Stimulated activated CD4-positive, alpha-beta T cell treated with anti-CD3 and anti-CD28 coated beads, Interleukin-12 subunit alpha, Interleukin-12 subunit beta, amount 100 ng/mL, for 24 hours (primary cell): ENCODE data around the gene ATP11A.

Source experiments
- DNase-seq, 2 experiments: peaks; one replicate each; pipeline ENCODE4 v3.0.0-alpha.2; 2020; ENCODE audit warnings: low read depth in 2 of 2

ATP11A gene

DNA sequence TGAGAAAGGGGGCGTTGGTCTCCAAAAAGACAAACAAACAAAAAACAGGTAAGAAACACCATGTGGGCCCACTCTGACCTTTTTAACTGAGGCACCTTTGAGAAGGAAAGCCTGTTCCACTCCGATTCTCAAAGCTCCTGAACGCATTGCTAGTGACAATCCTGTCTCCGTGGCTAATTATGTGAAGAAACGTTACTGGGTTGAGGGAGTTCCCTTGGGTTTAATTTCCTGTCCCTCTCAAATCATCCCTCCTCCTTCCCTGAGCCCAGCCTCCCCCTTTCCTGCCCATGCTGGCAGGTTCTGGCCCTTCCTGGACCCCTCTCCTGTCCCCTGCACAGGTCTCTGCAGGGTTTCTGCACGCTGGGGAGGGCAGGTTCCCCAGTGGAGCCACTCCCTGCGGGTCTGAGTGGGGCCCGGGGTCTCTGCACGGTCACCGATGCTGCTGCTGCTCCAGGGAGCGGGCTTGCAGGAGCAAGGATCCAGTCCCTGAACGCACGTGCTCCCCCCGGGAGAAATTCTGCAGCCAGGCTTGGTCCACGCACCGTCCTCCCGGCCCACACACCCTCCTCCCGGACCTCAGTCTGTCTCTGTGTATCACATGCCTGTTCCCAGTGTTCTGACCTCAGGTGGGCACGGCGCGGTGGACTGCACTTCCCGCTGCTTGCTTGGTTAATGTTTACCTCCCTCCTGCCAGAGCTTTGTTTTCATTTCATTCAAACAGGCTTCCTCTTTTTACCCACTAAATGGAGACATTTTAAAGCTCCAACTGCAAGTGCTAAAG lies 202.8 kb downstream of the ATP11A start:
- DNase-seq = no peak

DNA sequence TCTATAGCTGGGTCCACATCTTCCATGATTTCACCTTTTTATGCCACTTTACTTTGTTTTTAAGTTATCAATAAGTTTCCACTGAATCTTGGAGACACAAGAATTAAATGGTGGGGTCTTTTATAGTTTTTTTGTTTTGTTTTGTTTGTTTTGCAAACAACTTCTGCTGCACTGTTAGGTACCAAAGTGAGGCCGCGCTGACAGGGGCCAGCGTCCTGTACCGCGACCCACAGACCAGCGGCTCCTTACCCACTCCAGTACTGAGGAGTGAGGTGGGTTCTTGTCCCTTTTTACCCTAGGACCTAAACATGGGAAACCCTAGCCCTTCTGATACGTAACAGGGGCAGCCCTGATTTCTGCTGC lies 203.3 kb downstream of the ATP11A start:
- DNase-seq = no peak

DNA sequence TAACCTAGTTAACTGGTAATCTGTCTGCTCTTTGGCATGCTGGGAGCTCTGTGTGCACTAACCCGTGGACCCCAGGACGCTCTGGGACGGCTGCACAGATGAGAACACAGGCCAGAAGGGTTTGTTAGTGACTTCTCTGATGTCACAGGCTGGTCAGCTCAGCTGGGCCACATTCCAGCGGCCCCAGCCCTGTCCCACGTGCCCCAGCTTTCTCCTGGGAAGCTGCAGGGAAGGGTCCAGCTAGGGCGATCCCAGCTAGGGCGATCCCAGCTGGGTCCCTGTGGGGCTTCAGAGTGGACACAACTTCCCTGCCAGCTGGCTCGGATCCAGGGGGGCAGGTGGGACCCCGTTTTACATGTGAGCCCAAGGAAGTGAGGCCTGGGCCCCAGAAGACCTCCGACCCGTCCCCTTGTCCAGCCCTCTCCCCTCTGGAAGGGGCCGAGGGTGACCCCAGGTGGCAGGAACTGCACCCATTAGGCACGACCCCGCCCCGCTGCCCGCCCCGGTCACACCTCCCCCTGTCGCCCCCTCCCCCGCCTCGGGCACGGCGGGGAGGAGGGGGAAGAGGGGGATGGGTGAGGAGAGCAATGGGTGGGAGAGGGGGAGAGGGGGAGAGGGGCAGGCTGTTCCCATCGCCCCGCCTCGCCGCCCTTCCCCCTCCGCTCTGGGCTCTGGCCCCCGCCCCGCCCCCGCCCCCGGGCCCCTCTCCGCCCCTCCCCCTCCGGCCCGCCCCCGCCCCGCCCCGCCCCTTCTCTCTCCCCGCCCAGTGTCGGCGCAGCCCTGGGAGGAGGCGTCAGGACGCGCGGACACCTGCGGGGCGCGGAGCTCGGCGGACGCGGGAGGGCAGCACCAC lies 204.0 kb downstream of the ATP11A start:
- DNase-seq = no peak

DNA sequence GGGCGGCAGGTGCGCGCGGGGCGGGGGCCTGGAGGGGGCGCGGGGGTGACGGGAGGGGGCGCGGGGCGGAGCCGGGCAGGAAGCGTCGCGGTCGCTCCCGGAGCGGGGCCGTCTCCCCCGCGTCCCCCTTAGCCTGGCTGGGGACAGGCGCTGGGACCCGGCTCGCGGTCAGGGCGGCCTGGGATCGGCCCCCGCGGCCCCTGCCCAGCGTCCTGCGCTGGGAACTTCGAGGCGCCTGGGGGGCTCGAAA lies 204.5 kb downstream of the ATP11A start:
- no peak for DNase-seq

DNA sequence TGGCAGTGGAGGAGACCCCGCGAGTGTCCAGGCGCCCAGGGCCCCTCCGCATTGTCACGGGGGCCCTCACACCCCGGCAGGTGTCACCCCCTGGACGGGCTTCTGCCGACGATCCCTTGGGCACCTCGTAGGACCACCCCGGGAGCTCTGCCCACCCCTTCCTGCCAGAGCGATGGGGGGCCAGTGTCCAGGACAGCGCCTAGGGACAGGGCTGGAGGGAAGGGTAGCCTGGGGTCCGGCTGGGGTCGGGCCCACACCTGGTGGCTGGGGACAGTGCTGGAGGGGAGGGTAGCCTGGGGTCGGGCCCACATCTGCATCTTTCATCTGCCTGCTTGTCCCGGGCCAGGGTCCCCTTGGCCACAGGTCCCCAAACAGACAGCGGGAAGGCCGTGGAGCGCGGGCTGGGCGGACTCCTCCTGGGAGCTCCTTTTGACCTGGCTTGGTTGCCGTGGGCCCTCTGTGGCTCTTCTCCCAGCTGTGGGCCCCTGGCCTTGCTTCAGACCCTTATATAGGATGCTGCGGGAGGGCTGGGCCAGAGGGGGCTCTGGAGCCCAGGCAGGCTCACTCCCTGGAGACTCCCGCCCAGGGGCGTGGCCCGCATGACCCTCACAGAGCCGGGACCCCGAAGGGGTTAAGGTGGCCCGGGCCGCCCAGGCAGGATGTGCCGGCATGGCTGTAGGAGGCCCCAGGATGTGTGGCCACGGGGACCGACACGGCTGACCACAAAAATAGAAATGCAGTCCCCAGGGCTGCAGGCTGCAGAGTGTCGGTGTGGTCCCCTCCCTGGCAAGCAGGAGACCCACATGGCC lies 205.0 kb downstream of the ATP11A start:
- DNase-seq = no peak

DNA sequence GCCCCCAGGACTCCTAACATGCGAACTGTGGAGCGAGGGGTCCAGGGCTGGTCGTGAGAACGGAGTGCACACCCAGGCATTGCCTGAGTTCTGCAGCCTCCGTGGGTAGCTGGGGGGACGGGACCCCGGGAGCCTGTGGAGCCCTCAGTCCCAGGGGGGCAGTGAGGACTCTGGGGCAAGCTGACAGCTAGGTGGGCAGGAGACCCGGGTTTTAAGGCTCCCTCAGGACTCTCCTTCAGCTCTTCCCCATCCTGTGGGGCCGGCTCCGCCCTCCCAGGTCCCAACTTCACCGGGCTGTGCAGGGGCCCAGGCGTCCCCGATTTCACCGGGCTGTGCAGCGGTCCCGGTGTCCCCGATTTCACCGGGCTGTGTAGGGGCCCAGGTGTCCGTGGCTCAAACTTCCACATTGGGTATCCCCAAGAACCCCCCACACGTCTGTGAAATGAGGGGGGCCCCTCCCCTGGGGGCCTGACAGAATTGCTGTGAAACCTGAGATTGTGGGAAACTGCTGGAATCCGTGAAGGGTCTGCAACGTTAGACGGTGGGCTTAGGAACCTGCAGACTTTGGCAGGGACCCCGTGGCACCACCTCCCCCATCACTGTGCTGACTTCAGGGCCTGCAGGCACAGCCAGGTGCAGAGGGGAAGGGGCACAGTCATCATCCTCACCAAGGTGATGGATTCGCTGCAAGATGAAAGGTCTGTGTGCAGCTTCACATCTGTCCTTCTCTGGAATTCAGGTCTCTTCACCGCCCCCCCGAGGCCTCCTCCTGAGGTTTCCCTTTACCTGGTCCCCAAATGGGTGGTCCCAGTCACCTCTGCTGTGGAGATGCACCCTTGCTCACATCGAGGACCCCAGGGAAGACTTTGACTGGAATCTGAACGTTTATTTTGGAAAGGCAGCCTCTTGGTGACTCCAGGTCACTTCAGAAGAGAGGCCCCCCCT lies 206.0 kb downstream of the ATP11A start:
- DNase-seq = no peak

DNA sequence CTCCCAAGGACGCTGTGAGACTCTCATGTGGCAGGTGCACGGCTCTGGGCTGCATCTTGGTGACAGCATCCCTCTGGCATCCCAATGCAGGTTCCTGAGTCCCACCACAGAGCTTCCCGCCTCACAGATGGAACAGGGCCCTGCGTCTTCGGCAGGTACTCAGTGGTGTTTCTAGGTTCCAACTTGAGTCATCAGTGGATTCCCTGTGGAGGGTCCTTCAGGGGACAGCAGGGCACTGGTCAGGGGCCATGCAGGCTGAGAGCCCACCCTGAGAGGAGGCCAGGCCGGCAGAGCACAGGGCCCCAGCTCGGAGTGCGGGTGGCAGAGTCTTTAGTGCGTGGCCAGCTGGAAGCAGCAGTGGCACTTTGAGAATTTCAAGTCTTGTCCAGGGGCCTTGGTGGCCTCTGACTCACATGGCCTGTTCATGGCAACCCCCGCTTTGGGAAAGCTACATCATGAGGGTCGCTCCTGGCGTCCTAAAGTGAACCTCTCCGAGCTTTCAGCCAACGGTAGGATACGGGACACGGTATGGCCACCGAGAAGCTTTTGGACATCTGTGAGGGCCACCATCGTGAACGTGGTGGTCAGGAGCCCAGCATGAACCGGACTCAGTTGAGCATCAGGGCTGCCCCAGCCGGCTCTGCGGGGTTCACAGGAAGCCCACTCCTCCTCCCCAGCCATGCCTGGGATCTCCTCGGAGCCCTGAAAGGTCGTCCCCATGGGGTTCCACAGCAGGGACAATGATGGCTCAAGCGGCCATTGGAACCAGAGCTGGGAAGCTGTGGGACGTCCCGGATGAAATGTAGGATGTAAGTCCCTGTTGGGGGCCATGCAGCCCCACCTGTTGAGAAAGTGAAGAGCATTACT lies 207.1 kb downstream of the ATP11A start:
- no peak for DNase-seq

DNA sequence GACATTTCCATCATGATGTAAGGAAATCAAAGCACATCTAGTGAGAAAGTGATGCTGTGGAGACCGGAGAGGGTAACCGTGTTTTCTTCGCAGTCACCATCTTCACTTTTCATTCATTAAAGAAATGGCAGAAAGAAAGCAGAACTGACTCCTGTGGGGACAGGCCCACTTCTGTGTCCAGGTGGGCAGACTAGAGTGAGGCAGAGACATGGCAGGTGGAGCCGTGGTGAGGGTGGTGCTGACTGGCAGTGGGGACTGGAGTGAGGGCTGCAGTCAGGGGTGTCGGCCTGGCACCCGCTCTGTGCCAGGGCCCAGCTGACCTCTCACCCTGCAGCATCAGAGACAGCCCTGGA lies 207.7 kb downstream of the ATP11A start:
- no peak for DNase-seq

DNA sequence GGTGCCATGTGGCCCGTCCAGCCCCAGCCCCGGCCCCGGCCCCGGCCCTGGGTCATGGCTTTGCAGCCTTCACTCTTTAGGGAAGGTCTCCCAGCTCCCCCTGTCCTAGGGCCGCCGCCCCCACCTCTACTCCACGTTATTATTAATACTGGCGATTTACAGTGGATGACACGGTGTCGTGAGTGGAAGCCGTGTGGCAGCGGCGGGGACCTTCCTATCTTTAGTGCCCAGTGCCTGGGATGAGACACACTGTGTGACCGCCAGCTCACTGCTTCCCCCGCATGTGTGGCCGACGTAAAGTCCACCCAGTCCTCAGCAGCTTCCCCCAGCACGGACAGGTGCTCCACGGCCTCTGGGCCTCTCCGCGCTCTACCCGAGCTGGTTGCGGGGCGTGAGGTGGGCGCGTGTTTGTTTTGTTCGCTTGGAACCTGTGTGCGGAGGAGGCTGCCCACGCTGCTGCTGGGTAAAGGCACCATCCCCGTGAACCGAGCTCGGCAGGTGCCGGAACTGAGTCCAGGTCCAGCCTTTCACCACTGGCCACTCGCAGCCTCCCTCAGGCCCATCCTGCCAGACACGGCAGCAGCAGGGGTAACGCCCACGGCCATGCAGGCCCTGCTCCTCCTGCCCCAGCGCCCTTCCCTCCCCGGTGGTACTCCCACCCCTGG lies 208.2 kb downstream of the ATP11A start:
- no peak for DNase-seq

DNA sequence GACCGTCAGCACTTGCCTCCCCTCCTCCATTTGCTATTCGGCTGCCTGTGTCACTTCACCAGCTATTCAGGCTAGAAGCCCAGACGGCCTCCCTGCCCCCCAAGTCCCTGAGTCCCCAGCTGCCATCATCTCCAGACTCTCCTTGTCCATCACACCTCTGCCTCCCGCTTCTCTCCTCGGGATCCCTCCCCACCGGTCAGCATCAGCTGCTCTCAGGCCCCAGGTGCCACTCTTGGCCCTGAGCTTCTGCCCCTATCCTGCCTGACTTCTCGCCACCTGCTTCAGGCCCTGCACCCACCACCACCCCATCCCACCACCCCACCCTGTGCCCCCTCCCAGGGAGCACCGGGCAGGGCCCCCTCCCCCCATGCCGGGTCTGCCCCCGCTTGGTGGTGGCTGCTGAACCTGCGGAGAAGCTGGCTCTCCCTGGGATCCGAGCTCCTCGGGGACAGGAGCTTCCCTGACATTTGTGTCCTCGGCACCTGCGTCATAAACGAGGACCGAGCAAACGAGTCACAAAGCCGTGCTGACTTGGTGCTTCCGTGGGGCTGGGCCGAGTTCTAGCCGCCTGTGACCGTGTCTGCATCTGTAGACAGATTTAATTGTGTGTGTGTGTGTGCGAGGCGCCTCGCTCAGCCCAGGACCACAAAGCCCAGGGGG lies 208.9 kb downstream of the ATP11A start:
- DNase-seq = no peak

DNA sequence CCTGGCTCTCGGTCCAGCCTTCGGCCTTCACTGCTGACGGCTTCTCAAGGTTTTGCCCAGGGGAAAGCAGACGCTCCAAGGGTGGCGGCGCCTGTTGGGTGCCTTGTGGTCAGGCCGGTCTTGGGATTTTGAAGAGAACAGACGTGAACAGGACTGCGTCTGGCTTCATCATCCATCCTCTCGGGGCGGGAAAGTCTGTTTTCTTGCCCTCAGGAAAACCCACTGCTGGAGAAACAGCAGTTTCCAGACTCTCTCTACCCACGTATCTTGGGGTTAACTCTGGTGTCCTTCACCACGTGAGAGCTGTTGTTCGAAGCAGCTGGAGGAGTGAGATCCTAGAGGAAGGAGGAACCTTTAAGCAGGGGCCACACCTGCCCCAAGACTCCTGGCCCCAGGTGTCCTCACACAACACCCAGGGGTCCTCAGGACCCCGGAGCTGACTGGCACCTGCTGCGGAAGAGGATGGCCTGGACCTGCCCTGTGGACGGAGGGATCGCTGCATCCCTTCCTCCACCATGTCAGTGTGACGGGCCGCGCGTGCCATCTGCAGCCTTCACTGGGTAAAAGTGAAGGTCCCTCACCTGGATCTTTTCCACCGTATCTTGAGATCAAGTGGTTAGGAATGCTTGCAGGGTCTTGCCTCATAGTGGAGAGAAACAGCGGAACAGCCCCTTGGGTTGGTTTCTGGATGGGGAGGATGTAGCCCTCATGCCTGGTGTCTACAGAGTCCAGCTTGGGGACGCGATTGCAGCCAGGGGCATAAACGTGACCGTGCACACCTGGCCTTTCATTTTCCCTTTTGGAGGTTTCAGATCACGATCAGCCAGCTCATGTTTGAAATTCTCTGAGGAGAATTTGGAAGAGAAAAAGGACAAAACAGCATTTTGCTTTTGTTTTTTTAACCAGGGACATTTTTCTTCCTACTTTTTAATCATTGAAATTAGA lies 209.7 kb downstream of the ATP11A start:
- DNase-seq = no peak

DNA sequence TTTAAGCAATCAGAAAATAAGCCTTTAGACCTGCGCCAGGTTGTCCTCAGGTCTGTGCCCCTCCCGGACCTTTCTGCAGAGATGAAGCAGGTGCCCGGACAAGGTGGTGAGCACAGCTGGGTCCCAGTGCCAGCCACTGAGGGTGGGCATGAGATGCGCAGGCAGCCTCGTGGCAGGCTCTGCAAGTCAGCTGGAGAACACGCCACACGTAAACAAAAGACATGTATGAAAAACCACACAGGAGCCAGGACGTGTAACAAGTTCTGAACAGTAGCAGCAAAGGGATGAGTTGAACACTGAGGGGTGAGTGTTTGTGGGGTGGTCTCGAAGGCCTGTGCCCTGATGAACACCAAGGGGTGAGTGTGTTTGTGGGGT lies 210.4 kb downstream of the ATP11A start:
- DNase-seq = no peak

DNA sequence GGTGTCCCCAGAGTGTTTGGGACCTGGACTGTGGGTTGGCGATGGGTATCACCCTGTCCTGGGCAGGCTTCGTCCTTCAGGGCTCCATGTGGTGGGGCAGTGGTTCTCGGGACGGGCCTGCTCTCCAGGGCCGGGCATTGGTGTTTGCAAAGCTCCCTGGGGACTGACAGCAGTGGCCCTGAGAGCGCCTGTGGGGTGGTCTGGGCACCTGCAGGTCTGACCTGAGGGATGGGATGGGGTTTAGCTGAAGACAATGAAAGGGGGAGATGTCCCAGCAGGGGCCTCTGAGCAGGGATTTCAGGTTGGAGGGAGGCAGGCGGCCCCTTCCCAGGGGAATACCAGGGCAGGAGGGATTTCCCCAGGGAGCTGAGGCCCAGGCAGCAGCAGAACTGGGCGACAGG lies 210.9 kb downstream of the ATP11A start:
- DNase-seq = no peak

DNA sequence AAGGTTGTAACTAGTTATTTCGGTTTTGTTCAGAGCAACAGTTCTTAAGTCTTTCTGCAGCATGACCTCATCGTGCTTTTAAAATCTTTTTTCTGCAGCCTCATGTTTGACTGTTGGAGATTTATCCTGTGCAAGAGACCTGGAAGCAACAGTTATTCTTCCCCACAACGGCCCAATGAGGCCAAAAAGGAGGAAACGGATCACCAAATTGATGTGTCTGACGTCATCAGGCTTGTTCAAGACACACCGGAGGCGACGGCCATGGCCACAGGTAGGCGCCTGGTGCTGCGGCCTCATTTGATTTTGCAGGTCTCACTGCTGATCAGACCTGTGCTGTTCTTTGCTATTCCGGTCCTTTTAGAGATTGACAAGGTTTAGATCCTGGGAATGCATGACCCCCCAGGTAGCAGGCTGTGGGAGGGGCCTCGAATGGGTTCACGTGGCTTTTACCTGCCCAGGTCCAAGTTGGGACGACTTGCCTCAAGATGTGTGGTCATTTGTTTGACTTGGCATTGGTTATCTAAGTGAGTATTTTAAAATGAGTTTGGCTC lies 212.3 kb downstream of the ATP11A start:
- no peak for DNase-seq

DNA sequence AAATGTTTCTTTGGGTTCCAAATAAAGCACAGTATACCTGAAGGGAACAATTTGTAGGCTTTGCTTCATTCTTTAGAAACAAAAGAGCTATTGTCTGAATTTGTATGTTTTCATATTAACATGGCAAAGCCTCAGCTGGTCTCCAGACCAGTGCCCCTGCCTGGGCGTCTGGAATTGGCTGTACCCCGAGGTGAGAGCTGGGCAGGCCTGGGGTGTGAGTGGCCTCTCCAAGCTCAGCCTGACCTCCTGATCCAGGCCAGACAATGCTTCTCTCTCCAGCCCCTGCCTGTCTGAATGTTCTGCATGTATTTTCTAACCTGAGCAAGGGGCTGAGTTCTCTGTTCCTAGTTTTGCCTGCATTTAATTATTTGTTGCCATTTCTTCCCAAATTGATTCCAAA lies 212.8 kb downstream of the ATP11A start:
- no peak for DNase-seq

DNA sequence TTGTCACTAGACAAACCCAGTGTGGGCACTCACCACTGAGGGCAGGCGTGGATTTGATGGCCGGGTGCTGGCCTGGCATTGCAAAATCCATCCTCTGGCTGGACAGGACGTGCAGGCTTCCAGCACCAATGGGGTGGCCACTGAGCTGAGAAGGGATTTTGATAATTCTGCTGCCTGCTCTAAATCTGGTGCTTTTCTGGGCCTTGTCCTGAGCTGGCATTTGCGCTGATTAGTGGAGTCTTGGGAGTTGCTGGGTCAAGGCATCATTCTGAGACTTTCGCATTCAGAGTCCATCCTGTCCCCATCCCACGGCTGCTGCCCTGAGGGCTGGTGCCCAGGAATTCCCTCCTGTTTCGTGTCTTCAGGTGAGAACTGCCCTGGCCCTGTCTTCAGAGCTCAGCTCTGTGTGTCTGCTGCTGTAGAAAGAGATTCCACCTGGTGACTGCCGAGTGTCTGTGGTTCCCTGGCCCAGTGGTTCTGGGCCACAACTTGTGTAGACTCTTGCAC lies 213.3 kb downstream of the ATP11A start:
- no peak for DNase-seq

DNA sequence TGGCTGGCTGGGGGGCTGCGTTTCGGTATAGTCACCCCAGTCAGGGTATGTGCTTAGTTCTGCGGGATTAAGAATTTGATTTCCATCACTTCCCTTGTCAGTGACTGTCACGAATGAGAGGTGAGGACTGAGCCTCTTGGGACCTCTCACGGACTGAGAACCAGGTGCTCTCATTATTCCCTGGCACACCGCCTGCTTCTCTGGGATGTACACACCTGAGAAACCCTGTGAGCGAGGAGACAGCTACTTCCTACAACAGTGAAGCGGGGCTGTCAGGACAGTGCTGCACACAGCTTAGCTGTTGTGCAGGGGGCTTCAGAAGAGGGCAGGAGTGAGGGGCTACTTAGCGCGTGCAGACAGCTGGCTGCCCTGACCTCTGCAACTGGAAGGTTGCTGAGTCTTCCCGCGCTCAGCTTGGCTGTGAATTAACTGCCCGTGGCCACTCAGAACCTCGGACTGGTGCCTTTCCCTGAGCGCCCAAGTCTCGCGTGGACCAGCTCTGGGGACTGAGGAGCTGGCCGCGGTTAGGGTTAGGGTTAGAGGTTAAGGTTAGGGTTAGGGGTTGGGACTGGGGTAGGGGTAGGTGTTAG lies 213.9 kb downstream of the ATP11A start:
- no peak for DNase-seq
